Panc1 (cell line): ENCODE results near the gene GRM7.

Source experiments
- SIN3A ChIP-seq: IDR thresholded peaks from 2 replicates; pipeline ENCODE4 v1.6.1; 2012; ENCODE audit warnings: low read depth, mild to moderate bottlenecking, low read length, moderate library complexity, borderline replicate concordance; ENCODE audit not compliant: insufficient read depth
- TCF7L2 ChIP-seq: IDR thresholded peaks from 2 replicates; pipeline ENCODE4 v1.6.1; 2011; ENCODE audit warnings: mild to moderate bottlenecking, low read depth, low read length, inconsistent platforms
- TF ChIP-seq, protein P1 (sequence below): fragments of 450-650 bp; IDR thresholded peaks from 2 replicates; pipeline ENCODE4 v1.5.1; 2017; ENCODE audit warnings: mild to moderate bottlenecking

DNA sequence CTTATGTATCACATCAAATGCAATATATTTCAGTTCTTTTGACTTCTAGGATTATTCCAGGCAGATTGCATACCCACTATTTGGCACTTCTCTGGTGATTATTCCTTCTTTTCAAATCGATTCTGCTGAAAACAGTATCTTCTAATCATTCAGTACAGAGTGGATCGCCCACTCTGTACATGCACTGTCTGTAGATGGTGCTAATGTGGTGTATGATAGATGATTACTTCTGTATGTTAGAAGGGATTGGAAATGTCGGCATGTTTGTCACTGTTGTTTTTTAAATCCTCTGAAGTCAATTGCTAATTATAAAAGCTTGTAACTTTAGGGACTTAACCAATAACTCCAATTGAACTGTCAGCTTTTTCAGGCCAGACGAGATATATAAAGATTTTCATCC lies 642.5 kb downstream of the GRM7 start:
- no peak for TF ChIP-seq TCF7L2
- TF ChIP-seq, protein P1, sequence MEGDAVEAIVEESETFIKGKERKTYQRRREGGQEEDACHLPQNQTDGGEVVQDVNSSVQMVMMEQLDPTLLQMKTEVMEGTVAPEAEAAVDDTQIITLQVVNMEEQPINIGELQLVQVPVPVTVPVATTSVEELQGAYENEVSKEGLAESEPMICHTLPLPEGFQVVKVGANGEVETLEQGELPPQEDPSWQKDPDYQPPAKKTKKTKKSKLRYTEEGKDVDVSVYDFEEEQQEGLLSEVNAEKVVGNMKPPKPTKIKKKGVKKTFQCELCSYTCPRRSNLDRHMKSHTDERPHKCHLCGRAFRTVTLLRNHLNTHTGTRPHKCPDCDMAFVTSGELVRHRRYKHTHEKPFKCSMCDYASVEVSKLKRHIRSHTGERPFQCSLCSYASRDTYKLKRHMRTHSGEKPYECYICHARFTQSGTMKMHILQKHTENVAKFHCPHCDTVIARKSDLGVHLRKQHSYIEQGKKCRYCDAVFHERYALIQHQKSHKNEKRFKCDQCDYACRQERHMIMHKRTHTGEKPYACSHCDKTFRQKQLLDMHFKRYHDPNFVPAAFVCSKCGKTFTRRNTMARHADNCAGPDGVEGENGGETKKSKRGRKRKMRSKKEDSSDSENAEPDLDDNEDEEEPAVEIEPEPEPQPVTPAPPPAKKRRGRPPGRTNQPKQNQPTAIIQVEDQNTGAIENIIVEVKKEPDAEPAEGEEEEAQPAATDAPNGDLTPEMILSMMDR: no peak
- no peak for TF ChIP-seq SIN3A
